ENCODE data around the gene EXOSC9. TPM values are rescaled to one million over a fixed set of nuclear protein-coding genes. Genes with fewer than 3 reads are reported as not detected.

The EXOSC9 gene
- total RNA-seq, 1 donor from 2014 or later = 38.4 TPM

DNA sequence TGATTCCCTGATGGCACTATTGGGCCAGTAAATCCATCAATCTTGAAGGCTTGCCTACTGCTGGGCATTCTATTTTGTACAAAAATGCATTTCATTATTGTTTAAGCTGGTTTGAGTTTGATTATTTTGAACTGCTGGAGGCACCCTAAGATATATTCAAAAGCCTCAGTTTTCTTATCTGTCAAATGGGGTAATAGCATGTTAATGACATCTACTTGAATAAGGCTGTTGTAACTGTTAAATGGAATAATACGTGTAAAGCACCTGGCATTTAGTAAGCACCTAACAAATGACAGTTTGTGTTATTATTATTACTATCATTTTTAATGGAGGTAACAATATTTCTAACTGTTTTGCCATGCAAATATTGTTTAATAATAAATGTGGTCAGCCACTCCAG lies 29.3 kb upstream of the EXOSC9 start:
- Mint-ChIP-seq H3K9me3 (no peaks in the 10 kb centered on the region), H3K27ac (no peak overlapping the region), H3K4me1 (ENCODE audit: unreplicated experiment) (no peaks in the 10 kb centered on the region), H3K27me3 (peaks cover 67% of the 10 kb centered on the region), H3K4me3 (no peak overlapping the region), H3K36me3 (no peaks in the 10 kb centered on the region)
- TF ChIP-seq, protein P1, sequence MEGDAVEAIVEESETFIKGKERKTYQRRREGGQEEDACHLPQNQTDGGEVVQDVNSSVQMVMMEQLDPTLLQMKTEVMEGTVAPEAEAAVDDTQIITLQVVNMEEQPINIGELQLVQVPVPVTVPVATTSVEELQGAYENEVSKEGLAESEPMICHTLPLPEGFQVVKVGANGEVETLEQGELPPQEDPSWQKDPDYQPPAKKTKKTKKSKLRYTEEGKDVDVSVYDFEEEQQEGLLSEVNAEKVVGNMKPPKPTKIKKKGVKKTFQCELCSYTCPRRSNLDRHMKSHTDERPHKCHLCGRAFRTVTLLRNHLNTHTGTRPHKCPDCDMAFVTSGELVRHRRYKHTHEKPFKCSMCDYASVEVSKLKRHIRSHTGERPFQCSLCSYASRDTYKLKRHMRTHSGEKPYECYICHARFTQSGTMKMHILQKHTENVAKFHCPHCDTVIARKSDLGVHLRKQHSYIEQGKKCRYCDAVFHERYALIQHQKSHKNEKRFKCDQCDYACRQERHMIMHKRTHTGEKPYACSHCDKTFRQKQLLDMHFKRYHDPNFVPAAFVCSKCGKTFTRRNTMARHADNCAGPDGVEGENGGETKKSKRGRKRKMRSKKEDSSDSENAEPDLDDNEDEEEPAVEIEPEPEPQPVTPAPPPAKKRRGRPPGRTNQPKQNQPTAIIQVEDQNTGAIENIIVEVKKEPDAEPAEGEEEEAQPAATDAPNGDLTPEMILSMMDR (conservative IDR thresholded peaks at IDR 0.05) = no peak
- DNase-seq (ENCODE audit: extremely low spot score, unreplicated experiment) = no peak

DNA sequence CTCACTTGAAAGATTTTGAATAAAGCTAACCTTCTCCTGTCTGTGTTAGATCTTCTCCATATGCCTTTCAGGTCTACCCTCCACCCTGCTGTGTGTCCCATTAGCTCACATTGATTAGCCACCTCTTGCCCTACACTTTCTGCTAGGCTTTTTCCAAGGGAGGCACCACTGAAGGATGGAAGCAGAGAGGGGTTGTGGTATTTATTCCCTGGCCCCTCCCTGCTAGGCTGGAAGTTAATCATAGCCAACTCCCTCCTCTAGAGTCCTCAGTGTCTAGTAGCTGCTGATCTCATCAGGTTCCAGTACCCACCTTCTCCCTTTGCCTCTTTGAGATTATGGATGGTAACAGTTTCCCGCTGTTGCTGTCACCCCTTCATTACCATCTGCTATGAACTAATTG lies 27.2 kb upstream of the EXOSC9 start:
- Mint-ChIP-seq H3K4me1 (ENCODE audit: unreplicated experiment) (no peaks in the 10 kb centered on the region), H3K9me3 (no peaks in the 10 kb centered on the region), H3K4me3 (no peak overlapping the region), H3K36me3 (no peaks in the 10 kb centered on the region), H3K27ac (no peak overlapping the region), H3K27me3 (peaks cover 60% of the 10 kb centered on the region)
- TF ChIP-seq, protein P1 (conservative IDR thresholded peaks at IDR 0.05) = no peak
- DNase-seq (ENCODE audit: extremely low spot score, unreplicated experiment) = no peak

DNA sequence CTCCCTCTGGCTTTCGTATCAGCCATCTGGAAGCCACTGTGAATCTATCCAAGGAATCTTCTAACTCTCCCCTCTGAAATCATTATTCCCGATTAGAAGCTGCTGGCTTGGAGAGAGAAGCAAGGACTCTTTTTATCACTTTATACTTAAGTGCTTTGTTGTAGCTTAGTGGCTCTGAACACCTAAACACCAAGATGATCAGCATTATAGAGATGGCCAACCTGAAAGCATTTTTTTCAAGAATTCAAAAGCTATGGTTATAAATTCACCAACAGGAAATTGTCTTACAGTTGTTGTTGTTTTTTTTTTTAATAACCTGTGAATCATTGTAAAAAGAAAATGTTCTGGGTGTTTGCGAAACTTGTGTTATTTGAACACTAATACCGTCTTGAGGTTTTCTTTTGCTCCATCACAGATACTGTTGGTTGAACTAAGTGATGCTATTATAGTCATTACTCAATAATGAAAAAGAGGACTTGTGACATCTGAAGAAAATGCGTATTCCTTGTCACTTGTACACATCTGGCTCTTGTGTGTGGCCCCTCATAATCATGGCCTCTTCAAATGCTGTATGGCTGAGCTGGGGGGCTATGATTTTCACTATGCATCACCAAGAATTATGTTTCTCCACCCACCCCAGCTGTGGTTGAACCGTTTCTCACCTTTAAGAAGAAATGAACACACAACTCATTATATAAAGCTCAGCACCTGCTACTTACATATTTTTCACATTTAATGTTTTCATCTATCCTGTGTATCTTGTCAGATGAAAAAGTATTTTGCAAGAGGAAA lies 24.3 kb upstream of the EXOSC9 start:
- DNase-seq (ENCODE audit: extremely low spot score, unreplicated experiment) = no peak
- peaks cover 44% of the 10 kb centered on the region for H3K27me3 Mint-ChIP-seq

DNA sequence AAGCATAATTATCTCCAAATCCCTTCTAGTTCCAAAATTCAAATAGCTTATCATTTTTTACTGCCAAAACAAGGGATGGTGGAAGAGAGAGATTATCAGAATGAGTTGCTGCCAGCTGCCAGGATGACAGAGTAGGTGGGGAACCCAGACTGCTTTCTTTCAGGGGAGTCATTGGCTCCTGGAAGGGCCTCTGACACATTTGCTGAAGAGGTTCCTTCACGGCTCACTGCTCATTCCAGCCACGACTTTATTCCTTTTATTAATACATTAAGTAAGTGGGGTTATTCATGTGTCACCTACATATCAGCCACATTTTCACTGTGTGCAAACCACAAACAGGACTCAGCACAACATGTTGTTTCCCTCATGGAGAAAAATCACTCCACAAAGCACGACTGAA lies 23.5 kb upstream of the EXOSC9 start:
- no peak for DNase-seq (ENCODE audit: extremely low spot score, unreplicated experiment)
- H3K4me3 Mint-ChIP-seq = no peak overlapping the region
- TF ChIP-seq, protein P1 (conservative IDR thresholded peaks at IDR 0.05) = no peak
- H3K4me1 Mint-ChIP-seq (ENCODE audit: unreplicated experiment) = no peaks in the 10 kb centered on the region
- no peaks in the 10 kb centered on the region for H3K9me3 Mint-ChIP-seq
- no peaks in the 10 kb centered on the region for H3K36me3 Mint-ChIP-seq
- no peak overlapping the region for H3K27ac Mint-ChIP-seq
- H3K27me3 Mint-ChIP-seq = peaks cover 39% of the 10 kb centered on the region

More for the DNA sequence above, 24.3 kb upstream of the EXOSC9 start:
- Mint-ChIP-seq H3K4me3 (no peak overlapping the region), H3K9me3 (no peaks in the 10 kb centered on the region), H3K27ac (no peak overlapping the region), H3K4me1 (ENCODE audit: unreplicated experiment) (no peaks in the 10 kb centered on the region), H3K36me3 (no peaks in the 10 kb centered on the region)
- TF ChIP-seq, protein P1 (conservative IDR thresholded peaks at IDR 0.05) = no peak

DNA sequence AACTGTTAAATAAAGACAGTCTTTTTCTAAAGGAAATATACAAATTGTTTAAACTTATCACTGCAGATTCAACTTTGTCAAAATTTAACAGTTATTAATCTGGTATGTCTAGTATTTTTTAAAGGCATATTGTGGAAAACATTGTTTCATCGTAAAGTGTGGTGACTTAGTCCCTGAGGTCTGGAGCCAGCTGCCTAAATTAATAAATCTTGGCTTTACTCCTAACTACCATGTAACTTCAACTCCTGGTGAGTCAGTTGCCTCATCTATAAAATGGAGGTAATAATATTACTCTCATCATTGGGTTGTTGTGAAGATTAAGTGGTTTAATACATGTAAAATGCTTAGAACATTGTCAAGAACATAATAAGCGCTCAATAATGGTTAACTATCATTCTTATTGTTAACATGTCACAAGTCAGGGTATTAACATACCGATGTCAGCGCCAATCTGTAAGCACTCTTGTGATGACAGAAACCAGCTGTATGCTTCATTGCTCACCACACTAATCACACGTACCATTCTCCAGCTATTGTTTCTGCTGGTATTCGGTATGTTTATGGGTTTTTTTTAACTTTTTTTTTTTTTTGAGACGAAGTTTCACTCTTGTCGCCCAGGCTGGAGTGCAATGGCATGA lies 22.0 kb upstream of the EXOSC9 start:
- DNase-seq (ENCODE audit: extremely low spot score, unreplicated experiment) = no peak
- no peaks in the 10 kb centered on the region for H3K9me3 Mint-ChIP-seq
- H3K4me3 Mint-ChIP-seq = no peak overlapping the region
- TF ChIP-seq, protein P1 (conservative IDR thresholded peaks at IDR 0.05) = no peak
- H3K4me1 Mint-ChIP-seq (ENCODE audit: unreplicated experiment) = no peaks in the 10 kb centered on the region
- H3K36me3 Mint-ChIP-seq = no peaks in the 10 kb centered on the region
- H3K27ac Mint-ChIP-seq = no peak overlapping the region
- peaks cover 40% of the 10 kb centered on the region for H3K27me3 Mint-ChIP-seq

All from type B pancreatic cell (in vitro differentiated cells).